LoVo (cell line): ENCODE measurements around the gene KLHL26.
"Not testable (repeated sequence)": the region's sequence is repeated elsewhere in the genome, so short reads cannot be mapped to it uniquely, and the experiment has no call there.

Experiments
- DNase-seq: peaks from one replicate; pipeline ENCODE4 v3.0.0-alpha.2; 2016; ENCODE audit warnings: low spot score

Gene KLHL26

GRCh38 chr19:18636969-18637629, at the start of gene KLHL26:
Gene KLHL26, plus strand, starts transcription at chr19:18637028. Its CDS starts 27 bp downstream, at chr19:18637055.
- DNase-seq = no peak

- no peak for DNase-seq
Observed at GRCh38 chr19:18587561-18587960, 49.3 kb upstream of the KLHL26 start.

GRCh38 chr19:18587962-18588610, 48.7 kb upstream of the KLHL26 start:
- DNase-seq = no peak

- peak; percentile 83 for DNase-seq
Observed at GRCh38 chr19:18588611-18589379, 48.0 kb upstream of the KLHL26 start, which contains the start of gene REX1BD. Gene REX1BD, plus strand, starts transcription at chr19:18588798. Its CDS starts 4 bp downstream, at chr19:18588802.

- peak; percentile 54 for DNase-seq
Observed at GRCh38 chr19:18589380-18590272, 47.2 kb upstream of the KLHL26 start.

- no peak for DNase-seq
Observed at GRCh38 chr19:18590273-18591272, 46.3 kb upstream of the KLHL26 start.

GRCh38 chr19:18591735-18592385, 45.0 kb upstream of the KLHL26 start:
- DNase-seq = no peak

- not testable (repeated sequence) for DNase-seq
Observed at GRCh38 chr19:18592732-18593131, 44.1 kb upstream of the KLHL26 start.

GRCh38 chr19:18593367-18594095, 43.3 kb upstream of the KLHL26 start:
- no peak for DNase-seq

- peak; percentile 62 for DNase-seq
Observed at GRCh38 chr19:18594096-18594823, 42.6 kb upstream of the KLHL26 start.

GRCh38 chr19:18594824-18595373, 41.9 kb upstream of the KLHL26 start:
- no peak for DNase-seq

GRCh38 chr19:18595475-18595874, 41.4 kb upstream of the KLHL26 start:
- DNase-seq = no peak

- DNase-seq = no peak
Observed at GRCh38 chr19:18596752-18597157, 40.1 kb upstream of the KLHL26 start.

- no peak for DNase-seq
Observed at GRCh38 chr19:18597809-18598660, 38.8 kb upstream of the KLHL26 start.

- DNase-seq = no peak
Observed at GRCh38 chr19:18599485-18599884, 37.3 kb upstream of the KLHL26 start.

GRCh38 chr19:18600692-18601397, 36.0 kb upstream of the KLHL26 start:
- DNase-seq = not testable (repeated sequence)

- no peak for DNase-seq
Observed at GRCh38 chr19:18601875-18602274, 35.0 kb upstream of the KLHL26 start.
